Anterior cingulate cortex (tissue), 58 donors: Measurements from ENCODE around the gene MEGF9.

ENCODE experiments used
- DNase-seq, 58 donors: peaks; one replicate each; lab custom pipeline; 2025; lab: John Stamatoyannopoulos, UW

The MEGF9 gene

GRCh38 chr9:120593250-120593954 lies 120.9 kb downstream of the MEGF9 start:
- DNase-seq = no peak

GRCh38 chr9:120592210-120592609 lies 122.1 kb downstream of the MEGF9 start:
- no peak for DNase-seq

- DNase-seq = peak in 1 of 58 donors; percentile 16
Measured at GRCh38 chr9:120587328-120587727, 126.9 kb downstream of the MEGF9 start.

GRCh38 chr9:120583958-120584369 lies 130.3 kb downstream of the MEGF9 start:
- DNase-seq = peak in 51 of 58 donors; percentile 10 to 95 (median 65)

- DNase-seq = peak; percentile 62 to 98 (median 93)
Measured at GRCh38 chr9:120580051-120580896, 134.0 kb downstream of the MEGF9 start, which contains the start of gene CDK5RAP2. TSS of gene CDK5RAP2 (minus strand) at chr9:120580167. CDS start at chr9:120579978, 189 bp downstream.

GRCh38 chr9:120579139-120580050 lies 134.9 kb downstream of the MEGF9 start:
- no peak for DNase-seq

GRCh38 chr9:120574473-120574872 lies 139.8 kb downstream of the MEGF9 start:
- DNase-seq = no peak

GRCh38 chr9:120572472-120572871 lies 141.8 kb downstream of the MEGF9 start:
- no peak for DNase-seq

GRCh38 chr9:120571443-120572257 lies 142.6 kb downstream of the MEGF9 start:
- DNase-seq = peak in 56 of 58 donors; percentile 15 to 92 (median 74)

GRCh38 chr9:120570296-120570695 lies 144.0 kb downstream of the MEGF9 start:
- no peak for DNase-seq

- DNase-seq = no peak
Measured at GRCh38 chr9:120569556-120569955, 144.7 kb downstream of the MEGF9 start.

- no peak for DNase-seq
Measured at GRCh38 chr9:120568816-120569215, 145.5 kb downstream of the MEGF9 start.

- no peak for DNase-seq
Measured at GRCh38 chr9:120567874-120568273, 146.4 kb downstream of the MEGF9 start.

GRCh38 chr9:120567081-120567480 lies 147.2 kb downstream of the MEGF9 start:
- no peak for DNase-seq

GRCh38 chr9:120564589-120564988 lies 149.7 kb downstream of the MEGF9 start:
- DNase-seq = no peak

GRCh38 chr9:120562861-120563443 lies 151.3 kb downstream of the MEGF9 start:
- no peak for DNase-seq

- no peak for DNase-seq
Measured at GRCh38 chr9:120561709-120562108, 152.6 kb downstream of the MEGF9 start.

- DNase-seq = no peak
Measured at GRCh38 chr9:120559546-120559945, 154.7 kb downstream of the MEGF9 start.

GRCh38 chr9:120558454-120558853 lies 155.8 kb downstream of the MEGF9 start:
- no peak for DNase-seq
